Non-pigmented ciliary epithelial cell (primary cell): ENCODE data around the gene SLC13A3.

ENCODE experiments used
- DNase-seq: peaks from one replicate; pipeline ENCODE4 v3.0.0-alpha.2; 2010; ENCODE audit warnings: low read depth

The SLC13A3 gene

DNA sequence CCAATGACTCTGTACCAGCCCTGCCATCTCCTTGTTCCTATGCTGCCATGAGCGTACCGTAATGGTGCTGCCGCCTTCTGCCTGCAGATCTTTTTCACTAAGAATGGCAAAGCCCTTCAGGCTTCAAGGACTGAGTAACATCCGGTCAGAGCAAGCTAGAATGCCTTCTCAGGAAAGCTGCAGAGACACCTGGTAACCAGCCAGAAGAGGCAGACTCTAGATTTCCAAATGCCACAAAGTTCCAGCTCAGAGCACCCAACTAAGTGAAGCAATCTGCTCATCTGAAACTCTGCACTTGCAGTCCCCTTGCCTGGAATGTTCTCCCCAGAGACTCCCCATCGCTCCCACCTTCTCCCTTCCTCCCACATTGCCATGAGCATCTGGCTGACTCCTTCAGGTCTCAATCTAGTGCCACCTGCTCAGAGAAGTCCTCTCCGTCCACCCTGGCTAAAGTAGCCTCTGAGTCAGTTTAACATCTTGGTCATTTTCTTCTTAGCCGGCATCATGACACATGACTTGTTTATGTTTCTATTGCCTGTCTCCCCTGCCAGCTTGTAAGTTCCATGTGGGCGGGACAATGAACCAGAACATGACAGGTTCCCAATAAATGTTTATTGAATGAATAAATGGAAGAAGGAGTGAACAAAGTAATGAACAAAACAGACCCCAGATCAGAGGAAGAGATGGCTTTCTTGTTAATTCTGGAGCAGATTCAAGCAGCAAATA, 93.9 kb downstream of the SLC13A3 start:
- no peak for DNase-seq

DNA sequence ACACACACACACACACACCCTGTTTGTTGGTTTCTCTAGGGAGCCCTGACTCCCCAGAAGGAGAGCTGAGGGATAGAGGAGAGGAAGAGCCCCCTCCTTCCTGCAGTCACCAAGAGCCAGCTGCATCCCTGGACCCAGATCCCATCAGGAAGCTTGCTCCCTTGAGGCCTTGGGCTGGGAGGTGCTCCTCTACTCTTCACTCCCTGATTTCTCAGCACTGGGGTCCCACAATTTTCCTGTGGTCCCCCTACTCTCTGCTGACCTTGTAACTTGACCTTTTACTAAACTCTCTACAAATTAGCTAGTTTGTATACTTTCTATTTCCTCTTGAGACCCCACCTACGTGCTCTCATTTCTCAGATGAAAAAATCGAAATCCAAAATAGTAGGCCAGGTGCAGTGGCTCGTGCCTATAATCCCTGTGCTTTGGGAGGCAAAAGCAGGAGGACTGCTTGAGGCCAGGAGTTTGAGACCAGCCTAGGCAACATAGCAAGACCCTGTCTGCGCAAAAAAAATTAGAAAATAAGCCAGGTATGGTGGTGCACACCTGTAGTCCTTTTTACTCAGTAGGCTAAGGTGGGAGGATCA, 95.8 kb downstream of the SLC13A3 start:
- no peak for DNase-seq

DNA sequence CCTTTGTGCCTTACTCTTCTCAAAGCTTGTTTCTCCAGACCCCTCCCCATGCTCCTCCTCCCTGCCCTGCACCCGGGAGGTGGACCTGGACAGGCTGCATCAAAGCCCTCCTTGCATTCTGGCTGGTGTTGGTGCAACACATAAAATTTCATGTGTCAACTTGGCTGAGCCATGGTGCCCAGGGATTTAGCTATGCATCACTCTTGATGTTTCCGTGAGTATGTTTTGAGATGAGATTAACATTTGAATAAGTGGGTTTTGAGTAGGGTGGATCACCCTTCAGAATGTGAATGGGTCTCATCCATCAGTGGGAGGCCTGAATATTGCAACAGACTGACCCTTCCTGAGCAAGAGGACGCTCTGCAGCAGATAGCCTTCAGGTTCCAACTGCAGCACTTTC, 96.4 kb downstream of the SLC13A3 start:
- DNase-seq: no peak

DNA sequence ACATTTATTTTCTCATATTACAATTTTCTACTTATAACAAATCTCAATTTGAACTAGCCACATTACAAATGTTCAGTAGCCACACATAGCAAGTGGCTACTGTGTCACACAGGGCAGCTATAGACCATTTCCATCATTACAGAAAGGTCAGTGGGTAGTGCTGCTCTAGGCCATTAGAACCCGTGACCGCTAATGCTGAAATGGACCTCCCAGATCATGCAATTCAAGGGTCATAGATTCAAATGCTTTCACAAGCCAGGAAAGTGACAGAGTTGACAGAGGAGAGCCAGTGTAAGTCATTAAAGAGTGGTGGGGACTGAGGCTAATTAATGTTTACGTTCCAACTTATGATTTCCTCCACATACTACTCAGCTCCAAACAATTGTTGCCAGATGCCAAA, 97.3 kb downstream of the SLC13A3 start:
- no peak for DNase-seq

DNA sequence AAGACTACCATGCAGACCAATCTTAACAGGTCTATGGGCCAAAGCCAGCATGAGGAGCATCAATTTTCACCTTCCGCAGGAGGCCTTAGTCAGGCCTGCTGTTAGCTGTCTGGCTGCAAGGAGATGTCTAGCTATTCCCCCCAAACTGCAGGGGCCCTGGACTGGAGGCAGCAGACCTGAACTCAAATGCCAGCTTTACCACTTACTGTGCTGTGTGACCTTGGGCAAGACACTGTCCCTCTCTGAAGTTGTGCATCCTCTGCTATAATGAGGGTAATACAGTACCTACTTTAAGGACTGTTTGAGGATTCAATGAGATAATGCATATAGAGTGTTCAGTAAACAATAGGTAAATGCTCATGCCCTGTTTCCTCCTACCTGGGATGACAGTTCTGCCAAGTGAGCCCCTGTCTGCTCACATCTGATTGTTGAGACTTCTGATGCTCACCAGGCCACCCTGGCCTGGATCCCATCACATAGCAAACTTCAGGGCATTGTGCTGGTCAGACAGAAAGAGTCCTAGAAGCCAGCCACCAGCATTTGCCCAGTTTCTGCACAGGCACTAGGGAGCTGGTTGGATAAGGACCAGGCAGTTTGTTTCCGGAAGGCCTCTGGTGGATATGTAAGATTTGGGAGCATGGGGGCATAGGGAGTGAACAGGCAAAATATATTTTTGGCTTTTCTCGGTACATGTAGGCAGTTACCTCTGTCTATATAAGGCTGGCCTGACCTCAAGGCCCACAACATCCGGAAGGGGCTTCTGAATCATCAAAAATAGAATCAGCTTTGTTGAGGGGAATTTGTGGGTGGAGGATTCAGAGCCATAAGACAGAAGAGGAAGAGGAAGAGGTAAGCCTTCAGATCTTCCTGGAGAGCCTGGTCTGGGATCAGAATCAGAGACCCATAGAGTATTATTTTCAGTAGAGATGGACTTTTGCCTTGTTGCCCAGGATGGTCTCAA, 98.5 kb downstream of the SLC13A3 start:
- no peak for DNase-seq

DNA sequence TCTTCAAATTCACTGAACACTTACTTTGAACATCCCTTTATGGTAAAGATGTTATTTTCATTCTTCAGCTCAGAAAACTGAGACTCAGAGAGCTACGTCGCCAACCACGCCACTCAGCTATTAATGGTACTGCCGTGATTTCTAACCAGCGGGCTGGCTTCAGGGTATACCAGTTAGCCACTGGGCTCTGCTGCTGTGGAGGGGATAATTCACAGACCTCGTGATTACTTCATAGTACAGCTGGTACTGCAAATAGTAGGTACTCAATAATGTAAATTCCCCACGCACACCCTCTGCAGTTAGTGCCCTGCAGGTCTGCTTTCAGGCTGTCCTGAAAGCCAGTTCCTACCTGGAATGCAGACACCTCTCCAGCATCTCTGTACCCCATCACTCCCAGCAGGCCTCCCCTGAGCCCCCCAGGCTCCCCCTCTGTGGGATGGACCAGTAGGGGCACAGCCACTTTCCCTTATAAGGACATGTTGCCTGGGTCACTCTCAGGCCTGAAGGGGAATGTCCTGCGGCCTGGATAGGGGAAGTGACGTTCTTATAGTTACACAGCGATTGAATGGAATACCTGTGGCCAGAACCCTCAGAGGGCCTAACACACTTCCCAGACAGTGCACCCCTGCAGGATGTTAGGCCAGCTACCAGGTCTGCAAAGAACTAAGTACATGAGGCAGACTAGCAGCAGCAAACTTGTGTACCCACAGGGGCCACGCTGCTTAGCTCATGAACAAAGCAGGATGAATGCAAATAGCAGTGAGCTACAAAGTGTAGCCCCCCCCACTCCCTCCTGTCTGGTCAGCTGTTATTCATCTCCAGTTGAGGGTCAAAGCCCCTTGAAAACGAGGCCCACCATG, 99.5 kb downstream of the SLC13A3 start:
- DNase-seq: no peak

DNA sequence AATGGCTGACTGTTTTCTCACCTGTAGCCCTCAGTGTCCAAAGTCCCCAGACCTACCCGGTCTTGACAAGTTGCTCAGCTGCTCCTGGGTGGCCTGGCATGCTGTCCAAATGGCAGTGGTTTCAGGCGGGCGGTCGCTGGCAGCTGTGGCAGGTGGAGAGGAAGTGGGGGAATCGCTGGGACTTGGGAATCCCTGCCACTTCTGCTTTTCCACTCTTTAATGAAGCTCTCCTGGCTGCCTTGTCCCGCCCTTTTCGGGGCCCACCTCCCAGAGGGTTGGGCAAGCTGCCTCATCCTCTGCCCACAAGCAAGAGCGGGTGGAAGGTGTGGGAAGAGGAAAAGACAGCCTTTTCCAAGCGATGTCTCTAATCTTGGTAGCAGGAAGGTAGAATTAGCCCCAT, 100.8 kb downstream of the SLC13A3 start, which contains the start of gene OCSTAMP:
OCSTAMP (minus strand) TSS at position 194 of the 400 bp plus-strand sequence; CDS start at position 100, 94 bp downstream.
- DNase-seq: no peak

DNA sequence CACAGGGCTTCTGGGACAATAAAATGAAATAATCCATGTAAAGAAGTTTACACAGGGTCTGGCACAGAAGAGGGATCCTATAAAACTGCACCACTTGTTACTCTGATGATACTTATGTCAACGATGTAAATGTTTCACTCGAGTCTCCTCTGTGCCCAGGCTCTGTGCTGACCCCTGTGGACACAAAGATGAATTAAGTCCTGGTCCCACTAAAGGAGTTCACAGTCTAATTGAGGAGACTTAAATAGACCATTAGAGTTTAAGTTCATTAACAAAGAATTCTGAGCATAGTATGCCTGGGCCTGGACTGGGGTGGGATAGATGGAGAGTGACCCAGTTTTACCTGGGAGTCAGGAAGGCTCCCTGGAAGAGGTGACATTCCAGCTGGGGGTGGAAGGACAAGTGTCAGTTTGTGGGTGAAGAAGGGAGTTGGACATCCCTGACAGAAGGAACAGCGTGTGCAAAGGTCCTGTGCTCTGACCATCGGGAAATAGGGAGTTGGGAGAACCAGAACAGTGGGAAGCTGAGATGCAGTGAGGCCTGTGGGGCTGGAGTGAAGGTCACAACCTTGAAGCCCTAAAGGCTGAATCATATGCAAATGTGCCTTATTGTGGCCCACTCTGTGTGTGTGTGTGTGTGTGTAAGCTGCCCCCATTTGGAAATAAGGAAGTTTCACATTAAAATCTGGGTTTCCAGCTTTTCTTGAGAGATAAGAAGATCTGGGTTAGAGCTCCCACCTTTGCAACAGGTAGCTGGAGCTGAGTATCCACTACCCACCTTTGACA, 101.9 kb downstream of the SLC13A3 start:
- no peak for DNase-seq

DNA sequence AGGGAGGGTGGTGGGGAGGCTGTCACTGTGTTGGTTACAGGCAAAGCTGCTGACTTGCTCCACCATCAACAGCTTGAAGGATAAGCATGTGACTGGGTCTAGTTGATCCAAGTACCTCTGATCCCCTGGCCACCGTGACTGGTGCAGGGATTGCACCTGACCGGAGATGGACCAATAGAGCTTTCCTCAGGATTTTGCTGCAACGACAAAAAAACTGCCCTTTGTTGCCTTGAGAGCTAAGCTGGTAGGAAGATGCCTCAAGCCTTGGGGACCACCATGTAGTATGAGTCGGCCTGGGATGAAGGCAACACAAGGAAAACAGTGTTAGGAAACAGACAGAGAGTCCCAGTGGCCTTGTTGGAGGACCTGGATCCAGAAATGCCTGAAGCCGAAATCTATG, 102.6 kb downstream of the SLC13A3 start:
- DNase-seq: no peak

DNA sequence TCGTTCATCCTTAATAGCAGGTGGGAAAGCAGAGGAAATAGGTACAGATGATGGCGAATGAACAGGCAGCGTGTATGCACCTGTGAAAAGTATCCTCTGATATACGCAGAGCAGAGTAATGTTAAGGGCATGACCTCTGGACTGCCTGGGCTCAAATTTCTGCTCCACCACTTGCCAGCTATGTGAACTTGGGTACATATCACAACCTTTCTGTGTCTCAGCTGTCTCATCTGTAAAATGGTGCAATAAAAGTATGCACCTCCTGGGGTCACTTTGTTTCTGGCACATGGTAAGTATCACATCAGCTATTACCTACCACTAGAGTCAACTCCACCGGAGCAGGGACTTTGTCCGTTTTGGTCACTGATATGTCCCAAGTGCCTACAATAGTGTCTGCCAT, 103.3 kb downstream of the SLC13A3 start:
- no peak for DNase-seq

DNA sequence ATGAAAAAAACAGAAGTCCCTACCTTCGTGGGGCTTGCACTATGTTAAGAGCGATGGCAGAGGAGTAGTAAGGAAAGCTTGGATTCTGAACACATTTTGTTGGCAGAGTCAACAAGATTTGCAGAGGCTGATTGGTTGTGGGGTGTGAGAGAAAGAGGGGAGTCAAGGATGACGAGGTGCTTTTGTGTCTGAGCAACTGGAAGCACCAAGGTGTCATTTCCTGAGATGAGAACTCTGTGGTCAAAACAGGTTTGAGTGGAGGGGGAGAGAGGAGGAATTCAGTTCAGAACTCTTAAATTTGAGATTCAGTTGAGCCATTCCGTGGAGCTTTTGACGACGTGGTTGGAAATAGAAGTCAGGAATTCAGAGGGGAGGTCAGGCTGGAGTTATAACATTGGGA, 104.3 kb downstream of the SLC13A3 start:
- DNase-seq: no peak

DNA sequence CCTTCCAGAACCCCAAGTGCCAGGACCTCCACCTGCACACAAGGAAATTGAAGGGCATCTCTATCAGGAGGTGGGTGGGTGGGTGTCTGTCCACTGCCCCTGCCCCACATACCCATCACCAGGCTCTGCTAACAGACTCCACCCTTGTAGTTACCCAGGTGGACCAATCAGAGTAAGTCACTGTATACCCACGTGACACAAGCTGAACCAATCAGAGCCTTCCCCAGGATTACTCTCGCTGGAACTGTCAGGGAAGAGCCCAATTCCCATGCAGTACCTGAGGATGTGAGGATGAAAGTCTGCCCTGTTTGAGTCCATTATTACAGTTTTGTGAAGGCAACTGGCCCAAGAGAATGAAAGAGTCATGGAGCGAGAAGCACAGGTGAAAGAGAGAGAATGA, 105.0 kb downstream of the SLC13A3 start:
- DNase-seq: no peak

DNA sequence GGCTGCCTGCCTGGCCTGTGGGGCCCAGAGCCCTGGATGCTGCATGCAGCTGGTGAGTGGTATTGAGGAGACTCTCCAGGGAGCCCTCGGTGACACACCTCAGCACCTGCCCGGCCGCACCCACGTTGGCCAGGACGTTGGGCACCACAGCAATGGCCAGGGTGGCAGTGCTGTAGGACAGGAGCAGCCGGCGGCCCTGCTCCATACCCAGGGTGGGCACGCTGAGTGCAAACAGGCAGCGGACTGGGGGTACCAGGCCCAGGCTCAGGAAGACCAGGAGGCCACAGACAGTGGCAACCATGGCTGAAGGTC, 105.5 kb downstream of the SLC13A3 start:
- no peak for DNase-seq

DNA sequence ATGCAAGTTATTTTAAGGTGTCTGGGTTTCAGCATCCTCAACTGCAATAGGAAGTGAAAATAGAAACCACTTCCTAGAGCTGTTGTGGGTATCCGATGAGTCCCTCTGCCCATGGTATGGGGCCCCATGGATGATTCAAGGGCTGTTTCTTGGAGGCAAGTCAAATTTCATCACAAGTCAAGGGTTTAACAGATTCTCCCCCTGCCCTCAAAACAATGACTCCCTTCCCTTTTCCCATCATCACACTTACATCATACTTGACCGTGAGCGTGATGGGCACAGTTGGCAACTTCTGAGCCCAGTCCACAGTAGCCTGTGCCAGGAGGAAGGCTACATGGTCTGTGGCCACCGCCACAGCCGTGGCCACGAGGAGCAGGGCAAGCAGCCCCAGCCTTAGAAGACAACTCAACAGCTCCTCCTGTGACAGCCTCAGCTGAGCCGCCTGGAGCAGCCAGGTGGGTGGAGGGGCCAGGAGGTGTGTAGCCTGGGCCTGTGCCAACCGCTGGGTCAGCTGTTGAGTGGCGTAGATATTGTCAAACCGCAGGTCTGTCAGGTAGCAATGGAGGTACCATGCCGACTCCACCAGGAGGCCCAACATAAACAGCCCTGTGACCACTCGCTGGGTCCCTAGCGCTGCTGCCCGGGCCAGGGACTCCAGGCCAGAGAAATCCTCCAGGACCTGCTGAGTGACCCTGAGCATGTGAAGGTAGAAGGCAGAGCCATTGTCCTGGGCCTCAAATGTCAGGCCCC, 106.0 kb downstream of the SLC13A3 start:
- DNase-seq: no peak

DNA sequence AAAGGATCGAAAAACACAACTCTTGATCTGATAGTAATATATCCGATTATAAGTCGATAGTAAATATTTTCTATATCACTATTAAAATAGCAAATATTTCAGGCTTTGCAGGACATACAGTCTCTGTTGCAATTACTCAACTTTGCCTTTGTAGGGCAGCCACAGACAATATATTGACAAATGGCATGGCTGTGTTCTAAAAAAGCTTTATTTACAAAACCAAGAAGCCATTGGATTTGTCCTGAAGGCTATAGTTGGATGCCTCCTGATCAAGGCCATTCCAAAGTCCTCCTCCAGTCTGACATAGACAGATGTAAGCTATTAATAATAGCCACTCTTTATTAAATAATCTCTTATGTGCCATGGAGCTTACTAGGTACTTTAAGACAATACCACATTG, 106.7 kb downstream of the SLC13A3 start:
- no peak for DNase-seq

DNA sequence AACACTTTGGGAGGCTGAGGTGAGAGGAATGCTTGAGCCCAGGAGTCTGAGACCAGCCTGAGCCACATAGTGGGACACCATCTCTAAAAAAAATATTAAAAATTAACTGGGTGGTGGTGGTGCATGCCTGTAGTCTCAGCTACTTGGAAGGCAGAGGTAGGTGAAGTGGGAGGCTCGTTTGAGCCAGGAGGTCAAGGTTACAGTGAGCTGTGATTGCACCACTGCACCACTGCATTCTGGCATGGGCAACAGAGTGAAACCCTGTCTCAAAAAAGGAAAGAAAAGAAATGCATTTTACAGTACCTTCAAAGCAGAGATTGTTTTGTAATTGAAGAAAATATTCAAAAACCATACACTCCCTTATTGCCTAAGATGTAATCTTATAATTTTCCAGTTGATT, 107.3 kb downstream of the SLC13A3 start:
- DNase-seq: no peak

DNA sequence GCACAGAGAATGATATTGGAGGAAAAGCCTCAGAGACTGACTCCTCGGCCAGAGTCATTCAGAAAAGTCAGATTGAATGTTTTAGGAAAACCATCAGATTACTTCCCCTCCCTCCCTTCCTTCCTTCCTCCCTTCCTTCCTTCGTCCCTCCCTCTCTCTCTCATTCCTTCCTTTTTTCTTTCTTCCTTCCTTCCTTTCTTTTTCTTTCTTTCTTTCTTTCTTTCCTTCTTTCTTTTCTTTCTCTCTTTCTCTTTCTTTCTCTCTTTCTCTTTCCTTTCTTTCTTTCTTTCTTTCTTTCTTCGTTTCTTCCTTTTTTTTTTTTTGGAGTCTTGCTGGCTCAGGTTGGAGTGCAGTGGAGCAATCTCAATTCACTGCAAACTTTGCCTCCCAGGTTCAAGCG, 108.2 kb downstream of the SLC13A3 start:
- DNase-seq: no peak

DNA sequence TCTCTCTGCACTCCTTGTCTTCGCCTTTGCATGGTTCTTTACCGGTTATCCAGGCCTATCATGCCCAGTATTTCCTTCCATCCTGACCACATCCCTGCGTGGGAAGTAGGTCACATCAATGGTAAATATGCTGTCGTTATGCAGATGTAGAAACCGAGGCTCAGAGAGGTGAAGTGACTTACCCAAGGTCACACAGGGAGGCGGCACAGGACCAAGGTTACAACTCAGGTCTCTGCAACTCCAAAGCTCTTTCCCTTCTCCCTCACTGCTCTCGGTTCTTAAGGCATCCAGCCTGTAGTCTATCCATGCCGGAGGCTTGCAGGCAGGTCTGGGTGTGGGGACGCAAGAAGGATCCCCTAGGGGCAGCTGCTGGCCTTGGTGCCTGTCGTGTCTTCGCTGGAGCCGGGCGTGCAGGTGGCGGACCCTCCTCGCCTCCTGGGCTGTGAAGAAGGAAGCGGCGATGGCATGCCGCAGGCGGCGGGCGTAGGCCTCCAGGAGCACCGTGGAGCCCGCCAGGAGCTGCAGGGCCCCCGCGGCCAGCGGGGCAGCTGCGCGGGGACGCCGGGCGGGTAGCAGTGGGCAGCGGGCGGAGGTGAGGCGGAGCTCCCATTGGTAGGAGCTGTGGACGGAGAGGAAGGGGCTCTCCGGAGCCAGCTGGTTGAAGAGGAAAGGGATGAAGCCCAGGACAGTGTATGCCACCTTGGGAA, 109.9 kb downstream of the SLC13A3 start:
- DNase-seq: no peak

DNA sequence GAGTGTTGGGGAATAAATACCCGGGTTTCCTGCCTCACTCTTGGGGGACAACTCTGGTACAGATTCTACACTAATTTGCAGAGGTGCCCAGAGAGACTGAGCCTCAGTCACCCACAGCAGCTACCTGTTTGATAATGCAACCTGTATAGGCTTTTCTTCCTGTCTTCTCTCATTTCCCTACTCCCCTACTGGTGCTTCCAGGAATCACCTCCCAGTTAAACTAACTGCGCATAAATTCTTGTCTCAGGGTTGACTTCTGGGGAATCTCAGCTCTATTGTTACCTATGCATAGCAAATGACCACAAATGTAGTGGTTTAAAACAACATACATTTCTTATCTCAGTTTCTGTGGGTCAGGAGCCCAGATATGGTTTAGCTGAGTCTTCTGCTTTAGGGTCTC, 112.1 kb downstream of the SLC13A3 start:
- no peak for DNase-seq

DNA sequence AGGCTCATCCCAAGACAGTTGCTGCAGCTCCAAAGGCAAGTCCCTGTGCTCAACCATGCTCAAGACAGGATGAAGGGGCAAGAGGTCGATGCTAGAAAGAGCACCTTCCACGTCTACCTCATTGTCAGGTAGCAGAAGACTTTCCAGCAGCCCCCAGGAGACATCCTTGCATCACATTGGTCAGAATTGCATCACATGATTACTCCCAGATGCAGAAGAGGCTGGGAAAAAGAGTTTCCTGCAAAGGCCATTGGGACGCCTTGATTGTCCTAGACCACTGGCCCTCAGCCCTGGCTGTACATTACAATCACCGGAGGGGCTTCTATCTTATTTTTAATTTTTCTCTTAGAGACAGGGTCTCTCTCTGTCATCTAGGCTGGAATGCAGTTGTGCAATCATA, 120.6 kb downstream of the SLC13A3 start:
- no peak for DNase-seq
